Vagina (tissue), 2 donors: Measurements from ENCODE around the gene AKAP13.

ENCODE experiments used
- POLR2A ChIP-seq, 2 donors: fragments of 450-650 bp; IDR thresholded peaks; one replicate each; pipeline ENCODE4 v1.6.1; 2017; ENCODE audit warnings: antibody characterized with exemption in 2 of 2, mild to moderate bottlenecking in 2 of 2, moderate library complexity in 2 of 2
- POLR2AphosphoS5 ChIP-seq, 2 donors: sonication (generic); formaldehyde crosslinking; IDR thresholded peaks; one replicate each; pipeline ENCODE4 v1.9.0; 2017; ENCODE audit warnings: antibody characterized with exemption in 2 of 2, mild to moderate bottlenecking in 2 of 2, low read depth in 1 of 2; ENCODE audit not compliant: insufficient read depth in 1 of 2
- TF ChIP-seq, protein P1 (sequence below), 3 experiments: fragments of 450-650 bp in 2 of 3; fragments of 200-600 bp in 1 of 3; sonication (generic) in 1 of 3; IDR thresholded peaks; one replicate each; pipeline ENCODE4 v1.5.1; 2017 to 2019; ENCODE audit warnings: antibody characterized with exemption in 3 of 3, mild to moderate bottlenecking in 2 of 3, moderate library complexity in 2 of 3

DNA sequence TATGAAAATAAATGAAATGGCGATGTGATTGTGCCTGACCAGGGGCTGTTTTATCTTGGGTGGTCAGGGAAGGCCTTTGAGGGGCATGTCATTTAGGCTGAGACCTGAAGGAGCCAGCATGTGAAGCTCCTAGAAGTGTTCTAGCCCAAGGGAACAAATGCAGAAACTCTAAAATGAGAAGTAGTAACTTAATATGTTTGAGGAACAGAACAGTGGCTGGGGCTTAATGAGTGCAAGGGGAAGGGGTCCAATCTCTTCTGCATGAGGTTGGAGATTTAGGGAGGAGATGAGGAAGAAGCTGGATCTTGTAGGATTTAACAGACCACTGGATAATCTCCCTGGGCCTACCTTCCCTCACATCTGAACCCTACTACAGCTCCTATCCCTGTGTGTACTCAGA lies 110.5 kb downstream of the AKAP13 start:
- no peak for TF ChIP-seq POLR2AphosphoS5 (IDR thresholded peaks at IDR 0.05; ENCODE audit: insufficient read depth in 1 of 2, low read depth in 1 of 2)
- no peak for TF ChIP-seq POLR2A (IDR thresholded peaks at IDR 0.05)
- TF ChIP-seq, protein P1, sequence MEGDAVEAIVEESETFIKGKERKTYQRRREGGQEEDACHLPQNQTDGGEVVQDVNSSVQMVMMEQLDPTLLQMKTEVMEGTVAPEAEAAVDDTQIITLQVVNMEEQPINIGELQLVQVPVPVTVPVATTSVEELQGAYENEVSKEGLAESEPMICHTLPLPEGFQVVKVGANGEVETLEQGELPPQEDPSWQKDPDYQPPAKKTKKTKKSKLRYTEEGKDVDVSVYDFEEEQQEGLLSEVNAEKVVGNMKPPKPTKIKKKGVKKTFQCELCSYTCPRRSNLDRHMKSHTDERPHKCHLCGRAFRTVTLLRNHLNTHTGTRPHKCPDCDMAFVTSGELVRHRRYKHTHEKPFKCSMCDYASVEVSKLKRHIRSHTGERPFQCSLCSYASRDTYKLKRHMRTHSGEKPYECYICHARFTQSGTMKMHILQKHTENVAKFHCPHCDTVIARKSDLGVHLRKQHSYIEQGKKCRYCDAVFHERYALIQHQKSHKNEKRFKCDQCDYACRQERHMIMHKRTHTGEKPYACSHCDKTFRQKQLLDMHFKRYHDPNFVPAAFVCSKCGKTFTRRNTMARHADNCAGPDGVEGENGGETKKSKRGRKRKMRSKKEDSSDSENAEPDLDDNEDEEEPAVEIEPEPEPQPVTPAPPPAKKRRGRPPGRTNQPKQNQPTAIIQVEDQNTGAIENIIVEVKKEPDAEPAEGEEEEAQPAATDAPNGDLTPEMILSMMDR (IDR thresholded peaks at IDR 0.05) = no peak
